Inflammatory macrophage (primary cell): Measurements from ENCODE around the gene RAET1L.
"Not testable (repeated sequence)": the region's sequence is repeated elsewhere in the genome, so short reads cannot be mapped to it uniquely, and the experiment has no call there.

Source experiments
- DNase-seq, 2 donors: peaks; one replicate each; pipeline ENCODE4 v3.0.0-alpha.2; 2020 to 2022

RAET1L gene

GRCh38 chr6:150015281-150016001, 9.9 kb downstream of the RAET1L start:
- DNase-seq, result not testable (repeated sequence)

GRCh38 chr6:150014623-150015280, 10.6 kb downstream of the RAET1L start:
- DNase-seq, result not testable (repeated sequence)

- not testable (repeated sequence) for DNase-seq
These were observed 11.3 kb downstream of the RAET1L start for GRCh38 chr6:150013785-150014622.

- DNase-seq, result not testable (repeated sequence)
These were observed 12.2 kb downstream of the RAET1L start for GRCh38 chr6:150012846-150013784.

- no peak for DNase-seq
These were observed 16.7 kb downstream of the RAET1L start for GRCh38 chr6:150008588-150008987.

- DNase-seq, result no peak
These were observed 18.3 kb downstream of the RAET1L start for GRCh38 chr6:150006961-150007464.

- DNase-seq, result no peak
These were observed 19.3 kb downstream of the RAET1L start for GRCh38 chr6:150005761-150006651.

- DNase-seq, result peak; percentile 80
These were observed 20.3 kb downstream of the RAET1L start for GRCh38 chr6:150004783-150005717.

- no peak for DNase-seq
These were observed 21.1 kb downstream of the RAET1L start for GRCh38 chr6:150004101-150004782.

- not testable (repeated sequence) for DNase-seq
These were observed 21.7 kb downstream of the RAET1L start for GRCh38 chr6:150003599-150003998.

GRCh38 chr6:150002710-150003109, 22.6 kb downstream of the RAET1L start:
- DNase-seq, result no peak

GRCh38 chr6:150001295-150002008, 23.9 kb downstream of the RAET1L start:
- no peak for DNase-seq

- DNase-seq, result no peak
These were observed 25.7 kb downstream of the RAET1L start for GRCh38 chr6:149999636-150000035.

- no peak for DNase-seq
These were observed 29.4 kb downstream of the RAET1L start for GRCh38 chr6:149995971-149996370.

GRCh38 chr6:149995235-149995750, 30.0 kb downstream of the RAET1L start:
- DNase-seq, result no peak

GRCh38 chr6:149991838-149992237, 33.5 kb downstream of the RAET1L start:
- DNase-seq, result no peak

- not testable (repeated sequence) for DNase-seq
These were observed 33.9 kb downstream of the RAET1L start for GRCh38 chr6:149991472-149991795.
